DOHH2 (cell line): ENCODE results near the gene ZFP62.

Experiments
- EZH2phosphoT487 ChIP-seq: fragments of 200-600 bp; sonication (generic); IDR thresholded peaks from 2 replicates; pipeline ENCODE4 v1.6.1; 2017; ENCODE audit warnings: borderline replicate concordance, mild to moderate bottlenecking, antibody characterized with exemption, low read length, moderate library complexity, mixed read lengths
- TF ChIP-seq, protein P1 (sequence below): fragments of 200-600 bp; sonication (generic); IDR thresholded peaks from one replicate; pipeline ENCODE4 v1.5.1; 2014; ENCODE audit warnings: antibody characterized with exemption, mild to moderate bottlenecking, low read depth, low read length; ENCODE audit not compliant: poor library complexity, severe bottlenecking

DNA sequence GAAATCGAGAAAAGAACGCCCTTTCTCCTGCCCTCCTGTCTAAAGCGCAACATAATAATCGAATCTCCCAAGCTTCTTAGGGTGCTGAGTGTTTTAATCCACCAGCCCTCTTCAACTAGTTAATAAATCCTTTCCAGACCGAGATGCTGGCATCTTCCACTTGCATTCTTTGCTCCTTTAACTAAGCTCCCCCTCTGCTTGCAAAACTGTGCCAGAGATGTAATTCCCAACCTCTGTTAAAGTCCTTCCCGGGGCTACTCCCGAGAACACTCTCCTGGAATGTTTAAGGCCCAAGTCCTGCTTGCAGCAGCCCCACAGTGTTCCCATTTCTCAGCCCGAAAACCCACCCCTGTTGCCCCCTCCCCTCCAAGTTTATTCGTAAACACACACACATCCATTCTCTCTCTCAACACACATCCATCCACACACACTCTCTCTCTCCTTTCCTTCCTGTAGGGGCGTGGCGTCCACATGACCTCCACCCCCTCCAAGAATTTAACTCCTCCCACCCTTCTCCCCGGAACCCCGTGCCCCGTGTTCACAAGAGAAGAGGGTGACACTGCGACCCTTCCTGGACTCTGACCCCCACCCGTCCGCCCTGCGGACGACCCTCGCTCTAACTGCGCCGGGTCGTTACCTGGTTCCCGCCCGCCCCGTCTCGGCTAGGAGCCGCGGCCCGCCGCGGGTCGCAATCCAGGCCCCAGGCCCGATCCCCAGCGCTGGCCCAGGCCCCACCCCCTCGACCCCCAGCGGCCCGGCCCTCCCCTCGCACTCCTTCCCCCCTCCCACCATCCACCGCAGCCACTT, 51.5 kb downstream of the ZFP62 start:
- TF ChIP-seq, protein P1, sequence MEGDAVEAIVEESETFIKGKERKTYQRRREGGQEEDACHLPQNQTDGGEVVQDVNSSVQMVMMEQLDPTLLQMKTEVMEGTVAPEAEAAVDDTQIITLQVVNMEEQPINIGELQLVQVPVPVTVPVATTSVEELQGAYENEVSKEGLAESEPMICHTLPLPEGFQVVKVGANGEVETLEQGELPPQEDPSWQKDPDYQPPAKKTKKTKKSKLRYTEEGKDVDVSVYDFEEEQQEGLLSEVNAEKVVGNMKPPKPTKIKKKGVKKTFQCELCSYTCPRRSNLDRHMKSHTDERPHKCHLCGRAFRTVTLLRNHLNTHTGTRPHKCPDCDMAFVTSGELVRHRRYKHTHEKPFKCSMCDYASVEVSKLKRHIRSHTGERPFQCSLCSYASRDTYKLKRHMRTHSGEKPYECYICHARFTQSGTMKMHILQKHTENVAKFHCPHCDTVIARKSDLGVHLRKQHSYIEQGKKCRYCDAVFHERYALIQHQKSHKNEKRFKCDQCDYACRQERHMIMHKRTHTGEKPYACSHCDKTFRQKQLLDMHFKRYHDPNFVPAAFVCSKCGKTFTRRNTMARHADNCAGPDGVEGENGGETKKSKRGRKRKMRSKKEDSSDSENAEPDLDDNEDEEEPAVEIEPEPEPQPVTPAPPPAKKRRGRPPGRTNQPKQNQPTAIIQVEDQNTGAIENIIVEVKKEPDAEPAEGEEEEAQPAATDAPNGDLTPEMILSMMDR = no peak
- no peak for TF ChIP-seq EZH2phosphoT487
